Measurements from ENCODE around the gene CEP128. TPM values are rescaled to one million over a fixed set of nuclear protein-coding genes. Genes with fewer than 3 reads are reported as not detected.

Gene CEP128
- total RNA-seq, 1 donor: 5.4 TPM

DNA sequence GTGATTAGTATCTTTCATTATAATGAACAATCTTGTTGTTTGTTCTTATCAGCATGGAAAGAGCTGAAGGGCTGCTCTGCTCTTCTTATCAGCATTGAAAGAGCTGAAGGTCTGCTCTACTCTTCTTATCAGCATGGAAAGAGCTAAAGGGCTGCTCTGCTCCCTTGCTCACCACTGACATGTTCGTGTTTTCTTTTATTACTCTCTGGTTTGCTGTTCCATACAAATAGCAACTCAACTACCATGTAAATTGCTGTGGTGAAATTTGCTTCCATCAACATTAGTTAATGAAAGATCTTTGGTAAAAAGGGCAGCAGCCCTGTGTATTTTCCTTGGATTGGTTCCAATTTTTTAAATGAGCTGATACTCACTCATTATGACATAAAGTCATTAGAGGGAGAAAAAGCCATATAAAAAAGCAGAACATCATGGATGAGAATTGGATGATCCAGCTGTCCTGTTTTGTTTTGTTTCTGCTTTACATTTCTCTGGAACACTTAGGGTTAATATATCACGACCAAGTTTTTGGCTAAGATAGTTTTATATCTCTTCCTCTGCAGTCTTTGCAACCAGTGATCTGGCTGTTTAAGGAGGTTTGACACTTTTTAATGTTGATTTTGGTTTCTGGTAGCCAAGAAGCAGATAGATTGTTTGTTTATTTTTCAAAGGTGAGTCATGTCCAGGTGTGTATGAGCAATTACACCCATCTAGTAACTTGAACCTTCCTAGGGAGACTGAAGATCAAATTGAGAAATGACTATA, 356.6 kb downstream of the CEP128 start:
- no peak for DNase-seq (ENCODE audit: insufficient read length, low spot score, missing footprints)

DNA sequence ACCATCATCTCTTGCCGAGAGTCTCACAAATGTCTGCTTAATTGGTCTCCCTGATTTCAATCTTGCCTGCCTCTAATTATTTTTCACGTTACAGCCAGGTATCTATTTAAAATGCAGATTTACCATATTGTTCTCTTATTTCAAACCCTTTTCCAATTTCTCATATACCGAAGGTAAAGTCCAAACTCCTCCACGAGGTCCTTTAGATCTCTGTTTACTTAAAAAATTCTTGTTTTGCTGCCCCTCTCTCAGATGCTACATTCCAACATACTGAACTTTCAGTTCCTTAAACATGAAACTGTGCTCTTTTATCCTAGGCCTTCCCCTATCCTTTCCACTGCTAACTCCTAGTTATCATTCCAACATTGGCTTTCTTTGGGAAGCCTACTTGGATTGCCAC, 363.9 kb downstream of the CEP128 start:
- Histone ChIP-seq H3K9me3 (ENCODE audit: low read depth, low read length) (no peaks in the 10 kb centered on the region), H3K27me3 (ENCODE audit: insufficient read depth, low read length) (no peaks in the 10 kb centered on the region), H3K4me1 (ENCODE audit: insufficient read depth, low read length) (no peaks in the 10 kb centered on the region), H3K79me2 (ENCODE audit: insufficient read depth, low read length) (no peaks in the 10 kb centered on the region), H3K27ac (ENCODE audit: low read depth, low read length) (no peak overlapping the region), H2AFZ (ENCODE audit: low read length) (no peak overlapping the region), H4K20me1 (ENCODE audit: insufficient read depth, low read length) (no peaks in the 10 kb centered on the region), H3K4me2 (ENCODE audit: insufficient read depth, low read length) (no peak overlapping the region), H3K36me3 (ENCODE audit: insufficient read depth, low read length) (no peaks in the 10 kb centered on the region), H3K4me3 (ENCODE audit: insufficient read depth, low read length) (no peak overlapping the region)
- no peak for DNase-seq (ENCODE audit: insufficient read length, low spot score, missing footprints)
- TF ChIP-seq, protein P1, sequence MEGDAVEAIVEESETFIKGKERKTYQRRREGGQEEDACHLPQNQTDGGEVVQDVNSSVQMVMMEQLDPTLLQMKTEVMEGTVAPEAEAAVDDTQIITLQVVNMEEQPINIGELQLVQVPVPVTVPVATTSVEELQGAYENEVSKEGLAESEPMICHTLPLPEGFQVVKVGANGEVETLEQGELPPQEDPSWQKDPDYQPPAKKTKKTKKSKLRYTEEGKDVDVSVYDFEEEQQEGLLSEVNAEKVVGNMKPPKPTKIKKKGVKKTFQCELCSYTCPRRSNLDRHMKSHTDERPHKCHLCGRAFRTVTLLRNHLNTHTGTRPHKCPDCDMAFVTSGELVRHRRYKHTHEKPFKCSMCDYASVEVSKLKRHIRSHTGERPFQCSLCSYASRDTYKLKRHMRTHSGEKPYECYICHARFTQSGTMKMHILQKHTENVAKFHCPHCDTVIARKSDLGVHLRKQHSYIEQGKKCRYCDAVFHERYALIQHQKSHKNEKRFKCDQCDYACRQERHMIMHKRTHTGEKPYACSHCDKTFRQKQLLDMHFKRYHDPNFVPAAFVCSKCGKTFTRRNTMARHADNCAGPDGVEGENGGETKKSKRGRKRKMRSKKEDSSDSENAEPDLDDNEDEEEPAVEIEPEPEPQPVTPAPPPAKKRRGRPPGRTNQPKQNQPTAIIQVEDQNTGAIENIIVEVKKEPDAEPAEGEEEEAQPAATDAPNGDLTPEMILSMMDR (IDR thresholded peaks at IDR 0.05; ENCODE audit: extremely low read depth, low read depth, low read length): no peak

More for the DNA sequence above, 356.6 kb downstream of the CEP128 start:
- H3K4me3 ChIP-seq (ENCODE audit: insufficient read depth, low read length): no peak overlapping the region
- no peaks in the 10 kb centered on the region for H3K36me3 ChIP-seq (ENCODE audit: insufficient read depth, low read length)
- no peaks in the 10 kb centered on the region for H3K9me3 ChIP-seq (ENCODE audit: low read depth, low read length)
- no peak overlapping the region for H2AFZ ChIP-seq (ENCODE audit: low read length)
- peaks cover 6% of the 10 kb centered on the region for H3K4me1 ChIP-seq (ENCODE audit: insufficient read depth, low read length)
- no peak overlapping the region for H3K4me2 ChIP-seq (ENCODE audit: insufficient read depth, low read length)
- no peaks in the 10 kb centered on the region for H3K27me3 ChIP-seq (ENCODE audit: insufficient read depth, low read length)
- H3K27ac ChIP-seq (ENCODE audit: low read depth, low read length): no peak overlapping the region
- no peaks in the 10 kb centered on the region for H3K79me2 ChIP-seq (ENCODE audit: insufficient read depth, low read length)
- H4K20me1 ChIP-seq (ENCODE audit: insufficient read depth, low read length): no peaks in the 10 kb centered on the region
- TF ChIP-seq, protein P1 (IDR thresholded peaks at IDR 0.05; ENCODE audit: extremely low read depth, low read depth, low read length): no peak

DNA sequence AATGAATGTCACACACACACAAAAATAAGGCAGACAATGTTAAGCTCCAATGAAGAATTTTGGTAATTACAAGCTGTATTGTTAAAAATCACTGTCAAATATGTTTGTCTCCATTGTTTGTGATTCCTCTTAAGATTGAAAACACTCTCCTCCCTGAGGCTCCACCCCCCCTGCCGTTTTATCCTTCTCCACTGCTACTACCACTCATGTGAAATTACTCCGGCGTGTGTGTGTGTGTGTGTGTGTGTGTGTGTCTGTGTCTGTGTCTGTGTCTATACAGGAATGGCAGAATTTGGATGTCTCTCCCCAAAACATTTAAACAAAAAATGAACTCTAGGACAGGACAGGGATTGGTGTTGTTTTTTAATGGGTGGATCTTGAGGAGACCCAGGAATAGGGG, 365.1 kb downstream of the CEP128 start:
- Histone ChIP-seq H3K27me3 (ENCODE audit: insufficient read depth, low read length) (no peaks in the 10 kb centered on the region), H3K36me3 (ENCODE audit: insufficient read depth, low read length) (no peaks in the 10 kb centered on the region), H3K9me3 (ENCODE audit: low read depth, low read length) (no peaks in the 10 kb centered on the region), H3K4me1 (ENCODE audit: insufficient read depth, low read length) (no peaks in the 10 kb centered on the region), H4K20me1 (ENCODE audit: insufficient read depth, low read length) (no peaks in the 10 kb centered on the region), H3K4me2 (ENCODE audit: insufficient read depth, low read length) (no peak overlapping the region), H3K4me3 (ENCODE audit: insufficient read depth, low read length) (no peak overlapping the region), H3K79me2 (ENCODE audit: insufficient read depth, low read length) (no peaks in the 10 kb centered on the region), H2AFZ (ENCODE audit: low read length) (no peak overlapping the region), H3K27ac (ENCODE audit: low read depth, low read length) (no peak overlapping the region)
- TF ChIP-seq, protein P1 (IDR thresholded peaks at IDR 0.05; ENCODE audit: extremely low read depth, low read depth, low read length): no peak
- DNase-seq (ENCODE audit: insufficient read length, low spot score, missing footprints): no peak

DNA sequence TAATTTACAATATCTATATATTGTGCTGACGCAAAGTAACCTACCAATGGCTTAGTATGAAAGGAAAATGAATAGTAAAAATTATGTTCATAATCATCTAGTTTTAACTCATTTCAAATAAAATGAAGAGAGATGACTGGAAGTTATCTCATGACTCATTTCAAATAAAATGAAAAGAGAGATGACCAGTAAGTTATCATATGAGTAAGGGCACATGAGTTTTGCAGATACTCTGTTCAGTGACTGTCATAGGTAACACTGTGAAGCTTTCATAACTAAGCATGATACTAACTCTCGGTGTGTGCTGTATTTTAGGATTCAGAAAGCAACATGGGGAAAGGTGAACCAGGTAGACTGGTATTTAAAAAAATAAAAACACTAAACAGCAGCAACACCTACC, 365.8 kb downstream of the CEP128 start:
- no peaks in the 10 kb centered on the region for H3K9me3 ChIP-seq (ENCODE audit: low read depth, low read length)
- no peaks in the 10 kb centered on the region for H4K20me1 ChIP-seq (ENCODE audit: insufficient read depth, low read length)
- H3K36me3 ChIP-seq (ENCODE audit: insufficient read depth, low read length): no peaks in the 10 kb centered on the region
- H3K27ac ChIP-seq (ENCODE audit: low read depth, low read length): no peak overlapping the region
- no peaks in the 10 kb centered on the region for H3K27me3 ChIP-seq (ENCODE audit: insufficient read depth, low read length)
- H3K4me2 ChIP-seq (ENCODE audit: insufficient read depth, low read length): no peak overlapping the region
- H2AFZ ChIP-seq (ENCODE audit: low read length): no peak overlapping the region
- no peak for DNase-seq (ENCODE audit: insufficient read length, low spot score, missing footprints)
- no peaks in the 10 kb centered on the region for H3K79me2 ChIP-seq (ENCODE audit: insufficient read depth, low read length)
- TF ChIP-seq, protein P1 (IDR thresholded peaks at IDR 0.05; ENCODE audit: extremely low read depth, low read depth, low read length): no peak
- H3K4me1 ChIP-seq (ENCODE audit: insufficient read depth, low read length): no peaks in the 10 kb centered on the region
- no peak overlapping the region for H3K4me3 ChIP-seq (ENCODE audit: insufficient read depth, low read length)
